ENCODE results near the gene WASF2. TPM values are rescaled to one million over a fixed set of nuclear protein-coding genes. Genes with fewer than 3 reads are reported as not detected.

WASF2 gene
- total RNA-seq, 4 donors from 2014 or later = 53.8 to 76.6 (median 70.3) TPM

GRCh38 chr1:27491748-27492700 lies 2.1 kb upstream of the WASF2 start:
- no peak overlapping the region for H3K4me3 ChIP-seq (ENCODE audit: low read depth, poor library complexity, severe bottlenecking)
- intact Hi-C loops (cut with DNase I; ENCODE audit: low total_unique reads) = no loop called here
- peak; percentile 61 to 88 for DNase-seq (ENCODE audit: low spot score in 2 of 2)
- TF ChIP-seq, protein P1, sequence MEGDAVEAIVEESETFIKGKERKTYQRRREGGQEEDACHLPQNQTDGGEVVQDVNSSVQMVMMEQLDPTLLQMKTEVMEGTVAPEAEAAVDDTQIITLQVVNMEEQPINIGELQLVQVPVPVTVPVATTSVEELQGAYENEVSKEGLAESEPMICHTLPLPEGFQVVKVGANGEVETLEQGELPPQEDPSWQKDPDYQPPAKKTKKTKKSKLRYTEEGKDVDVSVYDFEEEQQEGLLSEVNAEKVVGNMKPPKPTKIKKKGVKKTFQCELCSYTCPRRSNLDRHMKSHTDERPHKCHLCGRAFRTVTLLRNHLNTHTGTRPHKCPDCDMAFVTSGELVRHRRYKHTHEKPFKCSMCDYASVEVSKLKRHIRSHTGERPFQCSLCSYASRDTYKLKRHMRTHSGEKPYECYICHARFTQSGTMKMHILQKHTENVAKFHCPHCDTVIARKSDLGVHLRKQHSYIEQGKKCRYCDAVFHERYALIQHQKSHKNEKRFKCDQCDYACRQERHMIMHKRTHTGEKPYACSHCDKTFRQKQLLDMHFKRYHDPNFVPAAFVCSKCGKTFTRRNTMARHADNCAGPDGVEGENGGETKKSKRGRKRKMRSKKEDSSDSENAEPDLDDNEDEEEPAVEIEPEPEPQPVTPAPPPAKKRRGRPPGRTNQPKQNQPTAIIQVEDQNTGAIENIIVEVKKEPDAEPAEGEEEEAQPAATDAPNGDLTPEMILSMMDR (IDR thresholded peaks at IDR 0.05) = no peak
- TF ChIP-seq POLR2A (IDR thresholded peaks at IDR 0.05) = no peak
- WGBS, 2 donors = 13 to 20% methylated on average over 9 of the region's 9 CpGs

DNA sequence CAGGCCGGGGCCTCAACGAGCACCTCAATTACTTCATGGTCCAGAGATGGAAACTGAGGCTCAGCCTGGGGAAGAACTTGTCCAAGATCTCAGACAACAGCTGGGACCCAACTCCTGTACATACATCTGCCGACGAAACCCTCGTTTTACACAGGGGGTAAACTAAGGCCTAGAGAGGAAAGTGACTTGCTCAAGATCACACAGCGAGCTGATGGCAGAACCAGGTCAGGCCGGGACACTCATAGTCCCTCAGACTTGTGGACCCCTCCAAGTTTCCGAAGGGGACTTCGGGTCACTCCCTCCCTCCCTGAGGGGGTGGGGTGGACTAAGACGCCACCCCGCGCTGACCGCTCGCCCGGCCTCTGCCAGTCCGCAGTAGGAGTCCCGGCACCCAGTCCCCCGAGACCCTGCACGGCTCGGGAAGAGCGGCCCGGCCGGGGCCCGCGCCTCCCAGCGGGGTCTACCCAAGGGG lies 430 bp downstream of the WASF2 start:
- 0% methylated on average over 18 to 26 of the region's 26 CpGs for WGBS, 2 donors
- H3K4me3 ChIP-seq (ENCODE audit: low read depth, poor library complexity, severe bottlenecking) = peak overlapping the region; percentile 99
- DNase-seq (ENCODE audit: low spot score in 2 of 2) = peak in 1 of 2 donors; percentile 90
- intact Hi-C loops (cut with DNase I; ENCODE audit: low total_unique reads) = loop anchor here (10.0 kb wide), 1 partner anchor 55 kb away; no protein-coding TSS in a partner anchor
- no peak for TF ChIP-seq POLR2A (IDR thresholded peaks at IDR 0.05)
- TF ChIP-seq, protein P1 (IDR thresholded peaks at IDR 0.05) = no peak

GRCh38 chr1:27487966-27488884 lies 1.7 kb downstream of the WASF2 start:
- intact Hi-C loops (cut with DNase I; ENCODE audit: low total_unique reads) = loop anchor here (10.0 kb wide), 1 partner anchor 53 kb away; no protein-coding TSS in a partner anchor
- H3K4me3 ChIP-seq (ENCODE audit: low read depth, poor library complexity, severe bottlenecking) = no peak overlapping the region
- peak in 1 of 2 donors; percentile 43 for DNase-seq (ENCODE audit: low spot score in 2 of 2)
- TF ChIP-seq, protein P1 (IDR thresholded peaks at IDR 0.05) = no peak
- no peak for TF ChIP-seq POLR2A (IDR thresholded peaks at IDR 0.05)
- WGBS, 2 donors = 3 to 4% methylated on average over 6 of the region's 6 CpGs

DNA sequence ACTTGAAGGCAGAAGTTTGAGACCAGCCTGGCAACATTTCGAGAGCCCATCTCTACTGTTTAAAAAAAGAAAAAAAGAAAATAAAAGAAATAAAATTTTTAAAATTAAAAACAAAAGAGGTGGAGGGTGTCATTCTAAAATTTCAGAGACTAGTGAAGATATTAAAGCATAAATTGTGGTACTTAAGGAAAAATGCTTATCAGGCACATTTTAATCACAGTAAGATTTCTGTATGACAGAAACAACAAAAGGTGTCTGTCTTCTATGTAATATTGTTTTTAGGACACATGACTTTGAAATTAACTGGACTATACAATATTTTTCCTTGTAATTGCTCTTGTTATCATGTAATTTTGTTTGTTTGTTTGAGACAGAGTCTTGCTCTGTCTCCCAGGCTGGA lies 4.6 kb downstream of the WASF2 start:
- no peak overlapping the region for H3K4me3 ChIP-seq (ENCODE audit: low read depth, poor library complexity, severe bottlenecking)
- TF ChIP-seq, protein P1 (IDR thresholded peaks at IDR 0.05) = no peak
- TF ChIP-seq POLR2A (IDR thresholded peaks at IDR 0.05) = no peak
- 96 to 100% methylated on average over 1 of the region's 1 CpG for WGBS, 2 donors
- no peak for DNase-seq (ENCODE audit: low spot score in 2 of 2)
- intact Hi-C loops (cut with DNase I; ENCODE audit: low total_unique reads) = loop anchor here (10.0 kb wide), 1 partner anchor 51 kb away; no protein-coding TSS in a partner anchor

GRCh38 chr1:27483659-27484058 lies 6.3 kb downstream of the WASF2 start:
- TF ChIP-seq POLR2A (IDR thresholded peaks at IDR 0.05) = no peak
- TF ChIP-seq, protein P1 (IDR thresholded peaks at IDR 0.05) = no peak
- intact Hi-C loops (cut with DNase I; ENCODE audit: low total_unique reads) = loop anchor here (10.0 kb wide), 1 partner anchor 49 kb away; no protein-coding TSS in a partner anchor
- 83 to 94% methylated on average over 2 of the region's 2 CpGs for WGBS, 2 donors
- no peak for DNase-seq (ENCODE audit: low spot score in 2 of 2)
- H3K4me3 ChIP-seq (ENCODE audit: low read depth, poor library complexity, severe bottlenecking) = no peak overlapping the region
